SJCRH30 (cell line): ENCODE results near the gene UBD. TPM values are rescaled to one million over a fixed set of nuclear protein-coding genes. Genes with fewer than 3 reads are reported as not detected.

ENCODE experiments used
- DNase-seq, 2 experiments: peaks; one replicate each; pipeline ENCODE4 v3.0.0-alpha.2; 2015 to 2020
- H3K27ac ChIP-seq: fragments of 250-450 bp; sonication (Bioruptor Pico); 2 replicates; pipeline ENCODE4 v1.5.1; 2020; ENCODE audit warnings: mild to moderate bottlenecking, moderate library complexity
- H3K27me3 ChIP-seq: fragments of 250-450 bp; sonication (Bioruptor Pico); 2 replicates; pipeline ENCODE4 v1.5.1; 2020; ENCODE audit warnings: mild to moderate bottlenecking, moderate library complexity
- H3K36me3 ChIP-seq: fragments of 250-450 bp; sonication (Bioruptor Pico); 2 replicates; pipeline ENCODE4 v1.5.1; 2020; ENCODE audit warnings: mild to moderate bottlenecking, moderate library complexity
- H3K4me1 ChIP-seq: fragments of 250-450 bp; sonication (Bioruptor Pico); 2 replicates; pipeline ENCODE4 v1.5.1; 2020; ENCODE audit warnings: mild to moderate bottlenecking, moderate library complexity
- H3K4me3 ChIP-seq: fragments of 250-450 bp; sonication (Bioruptor Pico); 2 replicates; pipeline ENCODE4 v1.5.1; 2020; ENCODE audit warnings: mild to moderate bottlenecking, moderate library complexity
- H3K9me3 ChIP-seq: fragments of 250-450 bp; sonication (Bioruptor Pico); replicated peaks from 2 replicates; pipeline ENCODE4 v1.5.1; 2020; ENCODE audit warnings: mild to moderate bottlenecking, moderate library complexity
- total RNA-seq: library from RNA; depleted of rRNA; stranded (reverse); fragments of >200 nt; shearing (Covaris generic); gene quantifications from 2 replicates; pipeline ENCODE4 v1.2.3, GENCODE V29; 2014; rRNA removed

UBD gene
- not detected in 2 replicates for total RNA-seq

DNA sequence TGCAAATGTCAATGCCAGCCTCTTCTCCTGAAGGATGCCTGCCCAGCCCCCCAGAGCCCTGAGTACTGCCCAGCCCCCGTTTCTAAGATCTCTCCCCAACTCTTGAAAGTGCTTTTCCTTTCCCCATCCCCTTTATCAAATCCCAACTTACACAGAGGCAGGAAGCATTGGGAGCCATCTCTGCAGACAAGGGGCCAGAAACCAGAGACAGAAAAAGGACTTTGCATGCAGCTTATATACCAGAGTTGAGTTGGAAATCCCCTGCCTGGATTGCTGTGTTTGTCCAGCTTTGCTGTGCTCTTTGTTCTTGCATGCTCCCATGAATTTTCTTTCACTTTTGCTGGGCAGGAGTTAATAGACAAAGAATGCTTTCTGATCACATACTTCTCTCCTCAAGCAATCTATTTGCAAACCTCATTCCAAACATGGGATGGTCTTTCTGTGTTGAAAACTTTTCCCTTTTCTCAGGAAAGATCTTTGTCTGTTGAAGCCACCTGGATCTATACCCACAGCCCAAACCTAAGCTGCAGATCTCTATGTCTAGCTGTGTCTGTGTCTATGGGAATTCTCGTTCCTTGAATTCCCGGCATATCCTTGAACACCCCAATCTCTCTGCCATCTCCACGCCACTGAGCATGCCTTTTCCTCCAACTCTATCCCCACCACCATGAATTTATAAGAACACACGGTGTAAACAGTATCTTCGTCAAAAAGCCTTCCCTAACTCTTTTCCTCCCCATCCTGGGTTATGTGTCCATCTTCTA lies at the start of gene UBD:
Gene UBD, minus strand, starts transcription at position 209 of the 764 bp plus-strand sequence. Its CDS starts 31 bp downstream, at position 178.
- H3K4me1 ChIP-seq, result no peaks in the 10 kb centered on the region
- H3K36me3 ChIP-seq, result no peaks in the 10 kb centered on the region
- no peaks in the 10 kb centered on the region for H3K9me3 ChIP-seq
- no peak within 1 kb of the TSS for H3K27ac ChIP-seq
- H3K27me3 ChIP-seq, result no peaks in the 10 kb centered on the region
- DNase-seq, result no peak
- H3K4me3 ChIP-seq, result no peak within 1 kb of the TSS

DNA sequence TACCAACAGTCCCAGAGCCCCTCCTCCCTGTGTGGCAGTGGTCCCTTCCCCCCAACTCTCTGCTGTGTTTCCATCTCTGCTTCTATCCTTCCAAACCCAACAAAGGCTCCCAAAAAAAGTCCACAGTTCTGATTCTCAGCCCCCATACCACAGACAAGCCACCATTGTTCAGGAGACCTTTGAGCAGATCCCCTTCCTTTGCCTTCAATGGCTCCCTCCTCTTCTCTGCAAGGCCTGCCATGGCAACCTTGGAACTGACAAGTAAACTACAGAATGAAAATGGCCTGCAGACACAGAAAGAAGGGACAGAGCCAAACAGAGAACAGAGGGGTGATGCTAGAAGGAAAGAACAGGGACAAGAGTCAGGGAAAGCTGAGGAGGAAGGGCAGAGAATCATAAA lies 48.6 kb upstream of the UBD start:
- Histone ChIP-seq H3K27ac (no peak overlapping the region), H3K27me3 (no peaks in the 10 kb centered on the region), H3K4me3 (no peak overlapping the region), H3K4me1 (no peaks in the 10 kb centered on the region), H3K36me3 (peaks cover 14% of the 10 kb centered on the region), H3K9me3 (no peaks in the 10 kb centered on the region)
- no peak for DNase-seq

DNA sequence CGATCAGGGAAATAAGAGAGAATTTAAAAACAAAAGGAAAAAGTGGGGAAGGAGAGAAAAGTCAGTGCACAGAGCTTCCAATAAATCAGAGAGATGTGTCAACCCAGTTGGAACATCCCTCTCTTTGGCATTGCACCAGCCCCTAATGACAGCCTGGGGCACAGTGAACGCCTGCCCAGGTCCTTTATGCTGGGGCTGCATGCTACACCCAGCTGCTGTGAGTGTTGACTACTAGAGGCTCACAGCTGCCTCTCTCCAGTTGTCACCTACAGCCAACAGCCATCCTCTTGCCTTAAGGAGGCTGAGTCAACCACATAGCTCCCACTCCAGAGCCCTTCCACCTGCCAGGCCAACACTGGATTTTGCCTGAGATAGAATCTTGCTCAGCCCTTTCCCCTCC lies 44.4 kb upstream of the UBD start:
- Histone ChIP-seq H3K9me3 (no peaks in the 10 kb centered on the region), H3K4me3 (no peak overlapping the region), H3K36me3 (peaks cover 5% of the 10 kb centered on the region; the same call in 1 of the 2 replicates), H3K27ac (no peak overlapping the region), H3K27me3 (no peaks in the 10 kb centered on the region), H3K4me1 (no peaks in the 10 kb centered on the region)
- DNase-seq, result peak; percentile 42 to 55

DNA sequence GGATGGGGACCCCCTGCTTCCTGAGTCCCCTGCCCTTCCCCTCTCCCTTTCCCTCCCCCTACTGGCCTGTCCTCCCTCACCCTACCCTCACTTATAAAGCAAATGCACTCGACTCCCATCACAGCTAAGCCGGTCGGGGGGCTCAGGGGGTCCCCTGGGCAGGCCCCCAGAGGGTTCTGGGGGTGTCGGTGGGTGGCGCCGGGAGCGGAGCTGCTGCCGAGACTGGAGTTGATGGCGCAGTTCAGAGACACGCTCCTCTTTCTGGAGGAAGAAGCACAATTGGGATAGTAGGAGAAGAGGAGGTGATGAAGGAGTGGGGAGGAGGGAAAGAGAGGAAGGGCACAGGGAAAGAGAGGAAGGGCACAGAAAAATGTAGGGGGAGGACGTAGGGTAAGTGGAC lies 43.9 kb upstream of the UBD start:
- Histone ChIP-seq H3K4me3 (no peak overlapping the region), H3K27ac (no peak overlapping the region), H3K36me3 (0 out of 2 replicates have a peak, but pooled peaks cover 2% of the 10 kb centered on the region), H3K9me3 (no peaks in the 10 kb centered on the region), H3K27me3 (no peaks in the 10 kb centered on the region), H3K4me1 (no peaks in the 10 kb centered on the region)
- DNase-seq, result no peak

DNA sequence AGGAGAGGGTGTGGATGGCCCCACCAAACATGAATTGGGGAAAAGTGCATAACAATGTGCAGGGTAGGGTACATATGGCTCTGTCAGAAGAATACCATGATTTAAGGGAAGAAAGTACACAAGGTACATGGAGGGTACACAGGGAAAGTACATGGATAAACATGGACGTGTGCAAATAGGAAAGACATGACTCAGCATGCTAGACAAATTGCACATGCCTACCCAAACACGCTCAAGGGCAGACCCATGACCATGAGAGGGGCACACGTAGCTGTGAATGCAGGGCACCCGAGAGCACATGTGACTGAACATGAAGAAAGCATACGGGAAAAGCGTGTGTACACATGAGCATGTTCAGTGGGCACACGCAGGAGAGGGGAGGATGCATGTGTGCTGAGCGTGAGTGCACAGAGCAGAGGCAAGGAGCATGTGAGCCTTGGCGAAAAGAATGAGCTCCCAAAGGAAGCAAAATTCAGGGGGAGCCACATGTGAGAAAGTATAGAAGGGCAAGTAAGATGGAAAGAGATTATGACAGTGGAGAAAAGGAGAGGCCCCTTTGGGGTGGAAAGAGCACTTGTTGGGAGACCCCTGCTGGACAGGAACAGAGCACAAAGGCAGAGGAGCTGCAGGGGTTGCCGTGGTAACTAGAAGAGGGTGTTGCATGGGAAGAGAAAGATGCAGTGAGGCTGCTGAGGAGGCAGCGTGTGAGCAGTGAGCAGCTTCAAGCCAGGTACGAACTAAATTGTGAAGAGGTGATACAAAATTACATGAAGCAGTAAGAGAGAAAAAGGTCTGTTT lies 43.2 kb upstream of the UBD start:
- no peak overlapping the region for H3K27ac ChIP-seq
- H3K36me3 ChIP-seq, result 0 out of 2 replicates have a peak, but pooled peaks cover 2% of the 10 kb centered on the region
- H3K4me3 ChIP-seq, result no peak overlapping the region
- H3K9me3 ChIP-seq, result no peaks in the 10 kb centered on the region
- no peaks in the 10 kb centered on the region for H3K4me1 ChIP-seq
- DNase-seq, result peak; percentile 23 to 31
- no peaks in the 10 kb centered on the region for H3K27me3 ChIP-seq

DNA sequence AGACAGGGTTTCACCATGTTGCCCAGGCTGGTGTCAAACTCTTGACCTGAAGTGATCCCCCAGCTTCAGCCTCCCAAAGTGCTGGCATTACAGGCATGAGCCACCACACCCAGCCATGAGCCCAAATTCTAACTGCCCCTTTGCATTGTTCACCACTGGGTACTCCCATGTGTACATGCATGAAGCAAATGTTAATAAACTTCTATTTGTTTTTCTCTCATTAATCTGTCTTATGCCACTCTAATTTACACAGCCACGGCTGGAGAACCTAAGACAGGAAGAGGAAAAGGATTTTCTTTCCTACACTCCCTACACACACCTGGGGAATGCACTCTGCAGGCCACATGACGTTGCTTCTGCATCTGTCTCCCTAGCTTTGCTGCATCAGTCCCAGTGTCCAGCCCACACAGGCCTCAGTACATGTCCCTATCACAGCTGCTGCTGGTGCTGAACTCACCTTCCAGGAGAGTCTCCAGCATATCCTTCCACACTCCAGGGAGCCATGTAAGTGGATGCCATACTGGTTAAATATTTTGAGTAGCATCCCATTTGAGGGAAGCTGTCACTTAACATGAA lies 38.7 kb upstream of the UBD start:
- Histone ChIP-seq H3K27me3 (no peaks in the 10 kb centered on the region), H3K27ac (no peak overlapping the region), H3K4me3 (no peak overlapping the region), H3K9me3 (no peaks in the 10 kb centered on the region), H3K4me1 (0 out of 2 replicates have a peak, but pooled peaks cover 3% of the 10 kb centered on the region), H3K36me3 (0 out of 2 replicates have a peak, but pooled peaks cover 2% of the 10 kb centered on the region)
- no peak for DNase-seq

DNA sequence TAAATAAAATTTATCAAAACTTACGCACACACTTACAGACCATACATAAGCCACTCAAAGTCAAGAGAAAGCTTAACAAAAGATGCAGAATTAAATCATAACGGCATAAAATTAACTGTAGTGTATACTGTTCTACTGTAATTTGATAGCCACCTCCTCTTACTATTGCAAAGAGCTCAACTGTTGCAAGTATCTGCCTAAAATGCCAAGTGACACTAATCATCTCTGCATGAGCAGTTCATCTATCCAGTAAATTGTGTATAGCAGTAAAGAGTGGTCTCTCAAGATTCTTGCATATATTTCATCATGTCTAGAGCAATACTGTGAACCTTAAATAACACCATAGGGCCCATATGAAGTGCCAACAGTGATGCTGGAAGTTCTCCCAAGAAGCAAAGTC lies 37.7 kb upstream of the UBD start:
- H3K27ac ChIP-seq, result no peak overlapping the region
- no peak overlapping the region for H3K4me3 ChIP-seq
- no peaks in the 10 kb centered on the region for H3K27me3 ChIP-seq
- H3K9me3 ChIP-seq, result no peaks in the 10 kb centered on the region
- H3K36me3 ChIP-seq, result 0 out of 2 replicates have a peak, but pooled peaks cover 2% of the 10 kb centered on the region
- H3K4me1 ChIP-seq, result 0 out of 2 replicates have a peak, but pooled peaks cover 3% of the 10 kb centered on the region
- no peak for DNase-seq

DNA sequence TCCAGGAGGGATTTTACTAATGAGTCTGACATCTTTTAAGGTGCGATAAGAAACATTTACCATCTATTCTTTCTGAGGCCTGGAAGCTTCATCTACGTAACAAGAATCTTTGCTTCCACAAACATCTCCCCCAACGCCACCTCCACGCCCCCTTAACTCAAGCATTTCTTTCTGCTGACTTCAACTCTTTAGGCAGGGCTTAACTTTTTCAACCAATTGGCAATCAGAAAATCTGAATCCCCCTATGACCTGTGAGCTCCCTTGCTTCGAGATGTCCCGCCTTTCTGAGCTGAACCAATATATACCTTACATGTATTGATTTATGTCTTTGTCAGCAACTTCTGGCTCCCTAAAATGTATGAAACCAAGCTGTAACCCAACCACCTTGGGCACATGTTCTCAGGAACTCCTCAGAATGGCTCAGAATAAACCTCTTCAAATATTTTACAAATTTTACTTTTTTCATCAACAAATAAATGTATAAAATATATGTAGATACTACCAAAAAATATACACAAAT lies 36.9 kb upstream of the UBD start:
- 0 out of 2 replicates have a peak, but pooled peaks cover 3% of the 10 kb centered on the region for H3K4me1 ChIP-seq
- no peak overlapping the region for H3K27ac ChIP-seq
- no peak overlapping the region for H3K4me3 ChIP-seq
- H3K9me3 ChIP-seq, result no peaks in the 10 kb centered on the region
- no peaks in the 10 kb centered on the region for H3K27me3 ChIP-seq
- H3K36me3 ChIP-seq, result 0 out of 2 replicates have a peak, but pooled peaks cover 2% of the 10 kb centered on the region
- no peak for DNase-seq

DNA sequence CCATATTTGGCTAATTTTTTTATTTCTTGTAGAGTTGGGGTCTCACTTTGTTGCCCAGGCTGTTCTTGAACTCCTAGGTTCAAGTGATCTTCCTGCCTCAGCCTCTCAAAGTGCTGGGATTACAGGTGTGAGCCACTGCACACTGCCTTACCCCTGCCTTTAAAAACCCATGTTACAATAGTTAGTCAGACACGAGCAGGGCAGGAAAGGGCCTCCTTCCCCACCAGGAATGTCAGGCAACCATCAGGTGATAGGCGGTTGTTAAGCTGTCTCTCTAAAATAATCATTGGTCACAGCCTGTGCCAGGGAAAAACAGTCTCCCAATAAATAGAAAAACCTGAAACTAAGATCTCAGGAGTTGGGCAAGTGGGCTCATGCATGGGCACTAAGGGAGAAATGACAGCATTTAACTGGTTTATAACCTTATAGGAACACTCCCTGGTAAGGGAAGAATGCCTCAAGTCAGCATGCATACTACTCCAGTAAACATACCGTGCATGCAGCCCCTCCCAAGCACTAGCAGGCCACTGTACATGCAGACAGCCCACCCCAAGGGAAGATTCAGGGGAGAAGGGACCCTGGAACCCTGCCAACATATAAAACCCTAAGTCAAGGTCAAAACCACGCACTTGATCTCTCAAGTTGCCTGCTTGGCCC lies 33.8 kb upstream of the UBD start:
- Histone ChIP-seq H3K27me3 (no peaks in the 10 kb centered on the region), H3K9me3 (no peaks in the 10 kb centered on the region), H3K27ac (no peak overlapping the region), H3K36me3 (no peaks in the 10 kb centered on the region), H3K4me1 (0 out of 2 replicates have a peak, but pooled peaks cover 3% of the 10 kb centered on the region), H3K4me3 (no peak overlapping the region)
- DNase-seq, result no peak

DNA sequence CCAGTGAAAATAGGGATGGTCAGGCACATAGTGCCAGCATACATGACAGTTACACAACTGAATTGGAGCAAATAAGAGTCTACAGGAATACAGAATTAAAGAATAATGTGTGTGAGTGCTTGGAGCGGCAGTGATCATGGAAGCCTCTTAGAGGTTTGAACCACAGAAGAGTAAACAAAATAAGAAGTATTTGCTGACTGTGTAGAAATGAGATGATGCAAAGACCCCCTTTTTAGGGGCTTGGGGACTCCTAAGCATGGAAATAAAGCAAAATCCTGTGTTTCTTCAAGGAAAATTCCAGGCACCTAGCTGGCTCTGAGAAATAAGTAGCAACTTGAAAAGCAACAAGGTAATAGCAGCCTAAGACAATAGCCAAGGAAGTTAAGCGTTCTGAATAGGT lies 32.1 kb upstream of the UBD start:
- no peaks in the 10 kb centered on the region for H3K27me3 ChIP-seq
- H3K27ac ChIP-seq, result no peak overlapping the region
- H3K4me3 ChIP-seq, result no peak overlapping the region
- H3K36me3 ChIP-seq, result no peaks in the 10 kb centered on the region
- 0 out of 2 replicates have a peak, but pooled peaks cover 3% of the 10 kb centered on the region for H3K4me1 ChIP-seq
- H3K9me3 ChIP-seq, result no peaks in the 10 kb centered on the region
- no peak for DNase-seq

DNA sequence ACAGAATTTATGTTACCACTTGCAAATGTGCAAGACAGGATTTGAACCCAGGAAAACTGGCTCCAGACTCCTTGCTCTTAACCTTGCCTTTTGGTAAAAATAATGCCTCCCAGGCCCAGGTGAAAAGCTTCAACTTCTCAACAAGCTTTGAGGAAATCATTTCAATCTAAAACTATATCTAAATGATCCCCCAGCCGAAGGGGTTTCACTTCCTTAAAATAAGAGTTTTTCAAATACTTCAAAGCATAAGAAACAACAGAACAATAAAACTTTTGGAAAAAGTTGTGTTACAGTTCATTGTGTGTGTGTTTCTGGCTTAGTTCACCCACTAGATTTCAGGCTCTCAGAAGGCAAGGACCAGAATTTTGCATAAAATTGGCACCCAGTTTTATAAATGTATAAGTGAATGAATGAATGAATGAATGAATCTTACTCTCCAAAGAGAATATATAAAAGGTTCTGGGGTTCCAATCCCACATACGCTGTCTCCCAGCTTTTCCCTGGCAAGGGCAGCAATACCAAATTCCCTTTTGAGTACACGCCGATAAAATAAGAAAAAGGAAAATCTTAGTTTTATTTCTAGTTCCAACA lies 30.8 kb upstream of the UBD start:
- H3K4me1 ChIP-seq, result 0 out of 2 replicates have a peak, but pooled peaks cover 3% of the 10 kb centered on the region
- no peaks in the 10 kb centered on the region for H3K9me3 ChIP-seq
- no peak overlapping the region for H3K27ac ChIP-seq
- H3K27me3 ChIP-seq, result no peaks in the 10 kb centered on the region
- H3K4me3 ChIP-seq, result no peak overlapping the region
- no peak for DNase-seq
- no peaks in the 10 kb centered on the region for H3K36me3 ChIP-seq

DNA sequence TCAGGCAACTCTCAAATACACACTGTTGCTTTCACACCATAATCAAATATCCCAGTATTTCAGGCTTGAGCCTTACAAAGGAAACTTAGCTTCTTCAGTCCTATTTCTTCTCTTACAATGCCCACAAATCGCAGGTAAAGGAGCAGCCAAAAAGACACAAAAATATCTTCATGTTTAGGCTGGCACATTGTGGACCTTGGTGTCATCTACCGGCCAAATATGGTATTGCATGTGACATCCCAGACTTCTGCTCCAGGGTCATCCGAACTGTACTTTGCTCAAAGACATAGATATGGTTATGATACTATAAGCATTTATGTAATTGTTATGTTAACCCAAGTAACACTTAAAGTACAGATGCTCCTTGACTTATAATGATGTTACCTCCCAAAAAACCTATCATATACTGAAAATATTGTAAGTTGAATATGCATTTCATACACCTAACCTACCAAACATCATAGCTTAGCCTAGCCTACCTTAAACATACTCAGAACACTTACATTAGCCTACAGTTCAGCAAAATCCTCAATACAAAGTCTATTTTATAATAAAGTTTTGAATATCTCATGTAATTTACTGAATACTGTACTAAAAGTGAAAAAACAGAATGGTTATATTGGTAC lies 30.0 kb upstream of the UBD start:
- 0 out of 2 replicates have a peak, but pooled peaks cover 3% of the 10 kb centered on the region for H3K4me1 ChIP-seq
- H3K36me3 ChIP-seq, result no peaks in the 10 kb centered on the region
- no peaks in the 10 kb centered on the region for H3K27me3 ChIP-seq
- no peak overlapping the region for H3K27ac ChIP-seq
- peak; percentile 11 to 68 for DNase-seq
- no peak overlapping the region for H3K4me3 ChIP-seq
- no peaks in the 10 kb centered on the region for H3K9me3 ChIP-seq

DNA sequence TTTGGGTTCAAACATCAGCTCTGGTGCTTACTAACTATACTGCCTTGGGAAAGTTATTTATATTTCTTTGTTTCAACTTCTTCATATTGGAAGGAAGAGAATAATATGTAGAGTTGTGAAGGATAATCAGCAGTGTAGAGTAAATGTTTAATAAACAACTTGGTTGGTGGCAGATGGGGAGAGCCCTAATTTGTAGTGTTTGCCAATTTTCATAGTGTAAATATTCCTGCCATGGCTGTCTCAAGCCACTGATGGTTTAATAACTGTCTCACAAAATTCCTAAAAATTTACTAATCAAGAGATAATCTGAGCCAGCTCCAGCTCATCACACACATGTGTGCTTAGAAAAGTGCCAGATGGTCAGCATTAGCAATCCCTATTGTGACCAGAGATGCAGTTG lies 25.3 kb upstream of the UBD start, which contains the start of gene OR2H2:
Gene OR2H2, plus strand, starts transcription at position 301 of the 400 bp plus-strand sequence. CDS start 2,824 bp downstream, outside the sequence.
- H3K27ac ChIP-seq, result no peak within 1 kb of the TSS
- H3K4me1 ChIP-seq, result no peaks in the 10 kb centered on the region
- no peaks in the 10 kb centered on the region for H3K36me3 ChIP-seq
- H3K4me3 ChIP-seq, result no peak within 1 kb of the TSS
- DNase-seq, result no peak
- H3K27me3 ChIP-seq, result no peaks in the 10 kb centered on the region
- no peaks in the 10 kb centered on the region for H3K9me3 ChIP-seq
